Large intestine (tissue), 3 donors: Measurements from ENCODE around the gene HECTD3. TPM values are rescaled to one million over a fixed set of nuclear protein-coding genes. Genes with fewer than 3 reads are reported as not detected.
"Not testable (repeated sequence)": the region's sequence is repeated elsewhere in the genome, so short reads cannot be mapped to it uniquely, and the experiment has no call there.

Experiments
- DNase-seq, 2 donors: peaks; one replicate each; pipeline versions ENCODE4 v3.0.0 to v3.0.0-alpha.2; 2013
- H3K27ac ChIP-seq: one replicate; pipeline ENCODE4 v1.5.1; 2013; ENCODE audit warnings: low read length
- H3K27me3 ChIP-seq: 2 replicates; pipeline ENCODE4 v1.6.1; 2013; ENCODE audit warnings: low read length; ENCODE audit not compliant: control insufficient read depth, insufficient read depth
- H3K36me3 ChIP-seq: 2 replicates; pipeline ENCODE4 v1.6.1; 2013; ENCODE audit warnings: low read length; ENCODE audit not compliant: control insufficient read depth, insufficient read depth
- H3K4me1 ChIP-seq: one replicate; pipeline ENCODE4 v1.6.1; 2013; ENCODE audit warnings: low read length; ENCODE audit not compliant: control insufficient read depth, insufficient read depth
- H3K4me3 ChIP-seq: one replicate; pipeline ENCODE4 v1.5.1; 2013; ENCODE audit warnings: low read length
- H3K9me3 ChIP-seq: one replicate; pipeline ENCODE4 v1.6.1; 2013; ENCODE audit warnings: mild to moderate bottlenecking, low read depth, low read length, moderate library complexity; ENCODE audit not compliant: control insufficient read depth
- WGBS: methylation state at CpG from one replicate; pipeline ENCODE4 v1.1.5; 2013; ENCODE audit warnings: low lambda C conversion rate; ENCODE audit not compliant: insufficient coverage; 5-methylcytosine and 5-hydroxymethylcytosine counted together
- polyA plus RNA-seq: library from polyadenylated mRNA; unstranded; fragments of 120-200 nt; gene quantifications from one replicate; pipeline ENCODE4 v1.2.1, GENCODE V29; 2013

Gene HECTD3
- polyA plus RNA-seq, 1 donor = 55.0 TPM

DNA sequence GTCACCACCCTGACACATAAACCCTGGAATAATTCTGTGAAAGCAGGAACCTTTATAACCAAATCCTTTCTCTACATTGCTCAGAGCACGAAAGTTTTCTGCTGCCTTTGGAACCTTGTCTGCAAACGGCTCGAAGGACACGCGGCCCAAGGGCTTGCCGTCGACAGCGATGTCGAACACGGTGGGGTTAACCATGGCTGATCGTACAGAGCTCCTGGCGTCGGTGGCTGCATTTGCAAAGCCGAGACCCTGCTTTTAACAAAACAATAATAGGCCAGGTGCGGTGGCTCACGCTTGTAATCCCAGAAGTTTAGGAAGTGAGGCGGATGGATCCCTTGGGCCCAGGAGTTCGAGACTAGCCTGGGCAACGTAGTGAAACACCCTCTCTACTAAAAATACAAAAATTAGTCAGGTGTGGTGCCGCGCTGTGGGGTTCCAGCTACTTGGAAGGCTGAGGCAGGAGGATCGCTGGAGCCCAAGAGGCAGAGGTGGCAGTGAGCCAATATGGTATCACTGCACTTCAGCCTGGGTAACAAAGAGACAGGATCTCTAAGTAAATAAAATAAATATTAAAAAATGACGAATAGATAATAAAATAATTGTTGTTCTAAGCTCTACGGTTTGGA lies 22.5 kb downstream of the HECTD3 start:
- no peak overlapping the region for H3K27ac ChIP-seq
- DNase-seq = no peak
- 83% methylated on average over 5 of the region's 24 CpGs for WGBS
- no peak overlapping the region for H3K4me3 ChIP-seq
- H3K36me3 ChIP-seq = no peaks in the 10 kb centered on the region
- peaks cover 4% of the 10 kb centered on the region for H3K9me3 ChIP-seq
- peaks cover 7% of the 10 kb centered on the region for H3K4me1 ChIP-seq
- no peaks in the 10 kb centered on the region for H3K27me3 ChIP-seq

GRCh38 chr1:44985747-44986359 lies 25.3 kb downstream of the HECTD3 start:
- Histone ChIP-seq H3K27me3 (no peaks in the 10 kb centered on the region), H3K36me3 (peaks cover under 1% of the 10 kb centered on the region), H3K4me1 (peaks cover 7% of the 10 kb centered on the region), H3K4me3 (peak overlapping the region; percentile 81), H3K9me3 (peaks cover 4% of the 10 kb centered on the region), H3K27ac (peak overlapping the region; percentile 54)
- WGBS = 37% methylated on average over 3 of the region's 19 CpGs
- DNase-seq = peak in 1 of 2 donors; percentile 28

DNA sequence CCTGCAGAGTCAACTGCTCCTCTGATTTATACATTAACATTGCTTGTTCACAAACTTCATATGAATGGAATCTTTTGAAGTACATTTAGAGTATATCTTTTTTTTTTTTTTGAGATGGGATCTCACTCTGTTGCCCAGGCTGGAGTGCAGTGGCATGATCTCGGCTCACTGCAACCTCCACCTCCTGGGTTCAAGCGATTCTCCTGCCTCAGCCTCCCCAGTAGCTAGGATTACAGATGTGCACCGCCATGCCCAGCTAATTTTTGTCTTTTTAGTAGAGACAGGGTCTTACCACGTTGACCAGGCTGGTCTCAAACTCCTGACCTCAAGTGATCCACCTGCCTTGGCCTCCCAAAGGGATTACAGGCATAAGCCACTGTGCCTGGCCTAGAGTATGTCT lies 33.8 kb downstream of the HECTD3 start:
- peaks cover 40% of the 10 kb centered on the region for H3K36me3 ChIP-seq
- not testable (repeated sequence) for H3K9me3 ChIP-seq, H3K27me3 ChIP-seq, H3K4me1 ChIP-seq, H3K4me3 ChIP-seq, H3K27ac ChIP-seq, DNase-seq
- WGBS = no CpG with 5 or more reads among the region's 4 CpGs

DNA sequence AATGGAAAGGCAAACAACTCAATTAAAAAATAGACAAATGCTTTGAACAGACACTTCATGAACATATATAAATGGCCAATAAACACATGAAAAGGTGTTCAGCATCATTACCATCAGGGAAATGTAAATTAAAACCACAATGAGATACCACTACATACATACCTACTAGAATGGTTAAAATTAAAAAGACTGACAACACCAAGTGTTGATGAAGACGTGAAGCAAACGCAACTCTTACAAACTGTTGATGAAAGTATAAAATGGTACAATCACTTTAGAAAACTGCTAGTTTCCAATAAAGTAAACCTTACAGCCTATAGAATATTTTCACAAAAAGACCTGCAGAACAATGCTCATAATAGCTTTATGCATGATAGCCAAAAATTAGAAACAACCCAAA lies 34.9 kb downstream of the HECTD3 start:
- 100% methylated on average over 2 of the region's 2 CpGs for WGBS

DNA sequence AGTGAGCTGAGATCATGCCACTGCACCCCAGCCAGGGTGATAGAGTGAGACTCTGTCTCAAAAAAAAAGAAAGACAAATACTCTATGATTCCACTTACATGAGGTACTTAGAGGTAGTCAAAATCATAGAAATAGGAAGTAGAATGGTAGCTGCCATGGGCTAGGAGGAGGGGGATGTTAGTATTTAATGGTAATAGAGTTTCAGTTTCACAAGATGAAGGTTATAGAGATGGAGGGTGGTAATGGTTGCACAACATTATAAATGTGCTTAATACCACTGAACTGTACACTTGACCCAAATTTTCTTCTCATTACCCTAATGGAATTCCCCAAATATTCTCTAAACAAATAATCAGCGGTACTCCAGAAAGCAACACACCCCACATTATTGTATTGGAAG lies 37.5 kb downstream of the HECTD3 start:
- Histone ChIP-seq H3K36me3 (peaks cover 33% of the 10 kb centered on the region), H3K4me1 (no peaks in the 10 kb centered on the region)
- no CpG with 5 or more reads among the region's 1 CpG for WGBS

More for the DNA sequence above, 34.9 kb downstream of the HECTD3 start:
- Histone ChIP-seq H3K4me1 (no peaks in the 10 kb centered on the region), H3K36me3 (peaks cover 40% of the 10 kb centered on the region), H3K9me3 (no peaks in the 10 kb centered on the region), H3K4me3 (no peak overlapping the region), H3K27me3 (no peaks in the 10 kb centered on the region), H3K27ac (no peak overlapping the region)
- DNase-seq = no peak

DNA sequence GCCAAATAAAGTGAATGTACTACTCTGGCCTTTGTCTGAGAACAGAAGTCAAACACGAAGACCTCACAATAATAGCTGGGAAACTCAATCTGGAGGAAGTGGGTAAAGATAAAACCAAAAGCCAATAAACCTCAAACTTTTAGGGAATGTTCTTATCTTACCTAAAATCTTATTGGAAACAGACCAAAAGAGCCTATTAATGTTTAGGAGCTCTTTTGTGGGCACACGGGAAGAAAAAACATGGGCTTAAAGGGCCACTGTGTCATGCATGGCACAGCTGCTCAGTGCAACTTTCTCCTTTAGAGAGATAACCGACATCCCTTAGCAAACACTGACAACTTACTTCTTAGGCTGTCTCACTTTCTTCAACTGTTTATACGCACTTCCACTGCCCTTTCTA lies 40.8 kb downstream of the HECTD3 start:
- H3K27me3 ChIP-seq = no peaks in the 10 kb centered on the region
- no peaks in the 10 kb centered on the region for H3K9me3 ChIP-seq
- no peaks in the 10 kb centered on the region for H3K4me1 ChIP-seq
- peaks cover 11% of the 10 kb centered on the region for H3K36me3 ChIP-seq
- H3K27ac ChIP-seq = no peak overlapping the region
- no peak overlapping the region for H3K4me3 ChIP-seq
- WGBS = 53% methylated on average over 2 of the region's 4 CpGs
- no peak for DNase-seq

More for the DNA sequence above, 37.5 kb downstream of the HECTD3 start:
- Histone ChIP-seq H3K27ac (no peak overlapping the region), H3K27me3 (no peaks in the 10 kb centered on the region), H3K4me3 (no peak overlapping the region), H3K9me3 (no peaks in the 10 kb centered on the region)
- DNase-seq = no peak

GRCh38 chr1:44964396-44964795 lies 46.7 kb downstream of the HECTD3 start:
- WGBS = 80% methylated on average over 1 of the region's 1 CpG
- H3K4me3 ChIP-seq = no peak overlapping the region
- H3K9me3 ChIP-seq = no peaks in the 10 kb centered on the region
- H3K4me1 ChIP-seq = no peaks in the 10 kb centered on the region
- H3K27ac ChIP-seq = no peak overlapping the region
- DNase-seq = no peak
- peaks cover 4% of the 10 kb centered on the region for H3K36me3 ChIP-seq
- no peaks in the 10 kb centered on the region for H3K27me3 ChIP-seq

GRCh38 chr1:44962729-44963128 lies 48.4 kb downstream of the HECTD3 start:
- Histone ChIP-seq H3K27ac (no peak overlapping the region), H3K4me1 (no peaks in the 10 kb centered on the region), H3K36me3 (peaks cover 3% of the 10 kb centered on the region), H3K9me3 (no peaks in the 10 kb centered on the region), H3K27me3 (no peaks in the 10 kb centered on the region), H3K4me3 (no peak overlapping the region)
- no peak for DNase-seq
- WGBS = no CpG with 5 or more reads among the region's 3 CpGs

- not testable (repeated sequence) for H3K27ac ChIP-seq, H3K36me3 ChIP-seq, H3K4me3 ChIP-seq, H3K4me1 ChIP-seq, H3K27me3 ChIP-seq, H3K9me3 ChIP-seq, DNase-seq
- WGBS = no CpG with 5 or more reads among the region's 4 CpGs
Measured at GRCh38 chr1:44962022-44962421, 49.1 kb downstream of the HECTD3 start.

- H3K27ac ChIP-seq, H3K27me3 ChIP-seq, H3K4me1 ChIP-seq, H3K4me3 ChIP-seq, H3K36me3 ChIP-seq, DNase-seq, H3K9me3 ChIP-seq: not testable (repeated sequence)
- no CpG with 5 or more reads among the region's 3 CpGs for WGBS
Measured at GRCh38 chr1:44957566-44957965, 53.6 kb downstream of the HECTD3 start.

- not testable (repeated sequence) for H3K27me3 ChIP-seq, H3K27ac ChIP-seq, DNase-seq, H3K36me3 ChIP-seq, H3K4me3 ChIP-seq, H3K9me3 ChIP-seq, H3K4me1 ChIP-seq
- WGBS = no CpG with 5 or more reads among the region's 3 CpGs
Measured at GRCh38 chr1:44956077-44956476, 55.0 kb downstream of the HECTD3 start.
